ENCODE results near the gene PTPRQ. TPM values are rescaled to one million over a fixed set of nuclear protein-coding genes. Genes with fewer than 3 reads are reported as not detected.

The PTPRQ gene
- total and polyA plus RNA-seq, 2 experiments from 2014 or later = 0.11 to 0.18 TPM

DNA sequence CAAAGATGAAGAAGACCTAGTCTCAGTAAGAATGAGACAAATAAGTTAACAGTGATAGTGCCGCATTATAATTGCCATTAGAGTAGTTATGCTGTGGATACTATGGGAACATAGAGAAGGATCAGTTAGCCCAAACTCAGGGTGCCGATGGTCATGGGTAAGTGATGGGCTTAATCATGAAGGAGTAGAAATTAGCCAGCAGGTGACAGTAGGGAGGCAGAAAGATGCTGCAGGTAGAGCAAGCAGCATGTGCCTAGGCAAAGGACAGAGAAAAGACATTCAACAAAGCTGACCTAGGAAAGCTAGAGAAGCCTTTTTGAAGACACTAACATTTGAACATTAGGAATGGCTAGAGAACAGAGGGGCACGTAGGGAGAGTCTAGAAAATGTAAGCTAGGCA, 30.6 kb upstream of the PTPRQ start:
- Histone ChIP-seq H3K79me2 (ENCODE audit: insufficient read depth) (no peaks in the 10 kb centered on the region), H3K4me2 (ENCODE audit: unreplicated experiment) (no peak overlapping the region), H3K9me3 (ENCODE audit: low read depth) (no peaks in the 10 kb centered on the region), H3K4me3 (no peak overlapping the region), H3K27me3 (replicated peaks; ENCODE audit: insufficient read depth) (no peaks in the 10 kb centered on the region), H3K9me2 (ENCODE audit: insufficient read depth) (no peaks in the 10 kb centered on the region), H3K9ac (no peak overlapping the region), H3K4me1 (ENCODE audit: insufficient read depth) (no peaks in the 10 kb centered on the region), H3K27ac (no peak overlapping the region), H3F3A (ENCODE audit: insufficient read depth) (no peaks in the 10 kb centered on the region), H3K36me3 (ENCODE audit: low read depth) (no peaks in the 10 kb centered on the region), H2AFZ (0 out of 2 replicates have a peak overlapping the region, but pooled peaks have one; percentile 6), H4K20me1 (ENCODE audit: insufficient read depth) (no peaks in the 10 kb centered on the region)
- in situ Hi-C loops (cut with MboI) = loop anchor here (5.0 to 25.0 kb wide), 2 partner anchors 349 to 524 kb away; partner anchors contain the start of gene LIN7A
- DNase-seq = no peak
- 81 to 82% methylated on average over 3 of the region's 3 CpGs for WGBS, 2 experiments (ENCODE audit: low coverage in 1 of 2, low lambda C conversion rate in 2 of 2, missing lambda C conversion rate in 2 of 2)
- no peak for TF ChIP-seq EZH2phosphoT487 (IDR thresholded peaks at IDR 0.05; ENCODE audit: insufficient read depth, low read depth)
- TF ChIP-seq EZH2 (IDR thresholded peaks at IDR 0.05; ENCODE audit: insufficient read depth, poor library complexity, severe bottlenecking) = no peak

DNA sequence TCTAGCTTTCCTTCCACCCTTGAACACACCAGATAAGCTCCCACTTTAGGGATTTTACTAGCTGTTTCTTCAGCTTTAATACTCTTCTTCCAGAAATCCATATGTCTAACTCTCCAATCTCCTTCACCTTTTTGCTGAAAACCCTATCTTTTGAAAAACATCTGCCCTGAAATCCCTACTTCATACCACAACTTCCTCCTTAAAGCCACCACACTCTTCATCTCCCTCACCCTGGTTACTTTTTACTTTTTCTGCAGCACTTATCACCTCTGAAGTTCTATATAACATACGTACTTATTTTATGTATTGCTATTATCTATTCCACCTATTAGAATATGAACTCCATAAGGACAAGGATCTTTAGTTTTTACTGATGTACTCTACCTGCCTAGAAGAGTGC, 28.6 kb upstream of the PTPRQ start:
- 96 to 100% methylated on average over 1 of the region's 1 CpG for WGBS, 2 experiments (ENCODE audit: low coverage in 1 of 2, low lambda C conversion rate in 2 of 2, missing lambda C conversion rate in 2 of 2)
- in situ Hi-C loops (cut with MboI) = loop anchor here (25.0 kb wide), 1 partner anchor 522 kb away; the partner anchor contains the start of gene LIN7A
- no peak overlapping the region for H3K9ac ChIP-seq

DNA sequence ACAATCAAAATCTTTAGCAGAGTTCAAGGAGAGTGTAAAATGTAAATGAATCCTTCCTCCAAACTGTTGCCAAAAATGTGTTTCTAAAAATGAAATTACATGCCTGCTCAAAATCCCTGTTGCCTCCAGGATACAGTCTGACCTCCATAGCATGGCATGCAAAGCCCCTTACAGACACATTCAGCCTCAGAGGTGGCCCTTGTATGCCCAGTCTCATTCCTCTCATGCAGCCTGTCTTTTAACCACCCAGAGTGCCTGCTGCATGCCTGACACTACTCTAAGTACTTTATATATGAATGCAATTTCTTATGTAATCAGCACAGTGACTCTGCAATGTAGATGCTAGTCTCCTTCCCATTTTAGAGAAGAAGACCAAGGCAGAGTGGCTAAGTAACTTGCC, 24.4 kb upstream of the PTPRQ start:
- Histone ChIP-seq H3K79me2 (ENCODE audit: insufficient read depth) (no peaks in the 10 kb centered on the region), H3K9me2 (ENCODE audit: insufficient read depth) (no peaks in the 10 kb centered on the region), H3K4me3 (no peak overlapping the region), H3K4me2 (ENCODE audit: unreplicated experiment) (no peak overlapping the region), H3K27ac (no peak overlapping the region), H3K36me3 (ENCODE audit: low read depth) (no peaks in the 10 kb centered on the region), H3K4me1 (ENCODE audit: insufficient read depth) (0 out of 2 replicates have a peak, but pooled peaks cover 3% of the 10 kb centered on the region), H3F3A (ENCODE audit: insufficient read depth) (no peaks in the 10 kb centered on the region), H3K9ac (no peak overlapping the region), H4K20me1 (ENCODE audit: insufficient read depth) (no peaks in the 10 kb centered on the region), H3K9me3 (ENCODE audit: low read depth) (no peaks in the 10 kb centered on the region), H2AFZ (peak overlapping the region; percentile 52; the same call in 1 of the 2 replicates), H3K27me3 (replicated peaks; ENCODE audit: insufficient read depth) (no peaks in the 10 kb centered on the region)
- DNase-seq = peak; percentile 14
- in situ Hi-C loops (cut with MboI) = loop anchor here (25.0 kb wide), 1 partner anchor 518 kb away; the partner anchor contains the start of gene LIN7A
- TF ChIP-seq EZH2phosphoT487 (IDR thresholded peaks at IDR 0.05; ENCODE audit: insufficient read depth, low read depth) (no peak), EZH2 (IDR thresholded peaks at IDR 0.05; ENCODE audit: insufficient read depth, poor library complexity, severe bottlenecking) (no peak)

More for the DNA sequence above, 28.6 kb upstream of the PTPRQ start:
- Histone ChIP-seq H3K4me1 (ENCODE audit: insufficient read depth) (0 out of 2 replicates have a peak, but pooled peaks cover 3% of the 10 kb centered on the region), H3K27ac (no peak overlapping the region), H3K27me3 (replicated peaks; ENCODE audit: insufficient read depth) (no peaks in the 10 kb centered on the region), H3K36me3 (ENCODE audit: low read depth) (no peaks in the 10 kb centered on the region), H3K9me2 (ENCODE audit: insufficient read depth) (no peaks in the 10 kb centered on the region), H4K20me1 (ENCODE audit: insufficient read depth) (no peaks in the 10 kb centered on the region), H3K9me3 (ENCODE audit: low read depth) (no peaks in the 10 kb centered on the region), H3K79me2 (ENCODE audit: insufficient read depth) (no peaks in the 10 kb centered on the region), H3K4me3 (no peak overlapping the region), H2AFZ (no peak overlapping the region), H3F3A (ENCODE audit: insufficient read depth) (no peaks in the 10 kb centered on the region), H3K4me2 (ENCODE audit: unreplicated experiment) (no peak overlapping the region)
- no peak for TF ChIP-seq EZH2 (IDR thresholded peaks at IDR 0.05; ENCODE audit: insufficient read depth, poor library complexity, severe bottlenecking)
- TF ChIP-seq EZH2phosphoT487 (IDR thresholded peaks at IDR 0.05; ENCODE audit: insufficient read depth, low read depth) = no peak
- no peak for DNase-seq

DNA sequence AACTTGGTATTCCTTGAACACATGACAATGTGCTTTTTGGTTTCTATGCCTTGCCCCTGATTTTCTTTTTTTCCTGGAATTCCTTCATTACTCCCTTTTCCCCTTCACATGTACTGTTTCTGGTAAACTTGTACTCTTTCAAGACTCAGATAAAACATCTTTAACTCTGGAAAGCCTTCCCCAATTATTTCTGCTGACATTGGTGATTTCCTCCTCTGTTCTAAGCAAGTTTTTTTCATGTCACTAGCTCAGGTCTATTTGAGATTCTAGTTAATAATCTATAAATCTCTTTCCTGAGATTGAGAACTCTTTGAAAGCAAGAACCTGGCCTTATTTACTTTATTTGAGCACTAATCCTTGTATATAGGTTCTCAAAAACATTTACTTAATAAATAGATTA, 24.0 kb upstream of the PTPRQ start:
- H3K9me3 ChIP-seq (ENCODE audit: low read depth) = no peaks in the 10 kb centered on the region
- H3K9ac ChIP-seq = no peak overlapping the region
- DNase-seq = no peak
- no peaks in the 10 kb centered on the region for H3F3A ChIP-seq (ENCODE audit: insufficient read depth)
- no peak overlapping the region for H3K4me3 ChIP-seq
- H3K79me2 ChIP-seq (ENCODE audit: insufficient read depth) = no peaks in the 10 kb centered on the region
- no peaks in the 10 kb centered on the region for H4K20me1 ChIP-seq (ENCODE audit: insufficient read depth)
- peak overlapping the region; percentile 52; the same call in 1 of the 2 replicates for H2AFZ ChIP-seq
- H3K9me2 ChIP-seq (ENCODE audit: insufficient read depth) = no peaks in the 10 kb centered on the region
- H3K27me3 ChIP-seq (replicated peaks; ENCODE audit: insufficient read depth) = no peaks in the 10 kb centered on the region
- in situ Hi-C loops (cut with MboI) = loop anchor here (25.0 kb wide), 1 partner anchor 517 kb away; the partner anchor contains the start of gene LIN7A
- H3K4me1 ChIP-seq (ENCODE audit: insufficient read depth) = 0 out of 2 replicates have a peak, but pooled peaks cover 3% of the 10 kb centered on the region
- H3K27ac ChIP-seq = no peak overlapping the region
- TF ChIP-seq EZH2 (IDR thresholded peaks at IDR 0.05; ENCODE audit: insufficient read depth, poor library complexity, severe bottlenecking) (no peak), EZH2phosphoT487 (IDR thresholded peaks at IDR 0.05; ENCODE audit: insufficient read depth, low read depth) (no peak)
- H3K36me3 ChIP-seq (ENCODE audit: low read depth) = no peaks in the 10 kb centered on the region
- no peak overlapping the region for H3K4me2 ChIP-seq (ENCODE audit: unreplicated experiment)

Data from GM23248 (cell line).